ENCODE data around the gene THSD7B.

- no peak for TF ChIP-seq POLR2A (IDR thresholded peaks at IDR 0.05; ENCODE audit: low read length)
- TF ChIP-seq GATA1 (IDR thresholded peaks at IDR 0.05; ENCODE audit: low read depth, low read length) = no peak
Measured at GRCh38 chr2:137111896-137112295, 346.6 kb downstream of the THSD7B start.

All from erythroblast (primary cell).